GM10266 (cell line): ENCODE measurements around the gene SLC7A7.
"Not testable (repeated sequence)": the region's sequence is repeated elsewhere in the genome, so short reads cannot be mapped to it uniquely, and the experiment has no call there.

ENCODE experiments used
- DNase-seq: peaks from one replicate; pipeline ENCODE4 v3.0.0; 2012; ENCODE audit errors: extremely low spot score
- CTCF ChIP-seq: IDR thresholded peaks from 2 replicates; pipeline ENCODE4 v1.5.1; 2012; ENCODE audit warnings: mild to moderate bottlenecking, low read depth; ENCODE audit not compliant: control insufficient read depth, insufficient read depth; ENCODE audit errors: missing control alignments

The SLC7A7 gene

GRCh38 chr14:22814373-22814772, 862 bp downstream of the SLC7A7 start:
- DNase-seq: no peak

GRCh38 chr14:22813145-22813544, 2.1 kb downstream of the SLC7A7 start:
- TF ChIP-seq CTCF: no peak
- no peak for DNase-seq

More at GRCh38 chr14:22814373-22814772, 862 bp downstream of the SLC7A7 start:
- TF ChIP-seq CTCF: no peak

- TF ChIP-seq CTCF: no peak
- DNase-seq: no peak
Observed at GRCh38 chr14:22812744-22813143, 2.5 kb downstream of the SLC7A7 start.

GRCh38 chr14:22811722-22812121, 3.5 kb downstream of the SLC7A7 start:
- DNase-seq: no peak
- TF ChIP-seq CTCF: no peak

GRCh38 chr14:22808388-22809209, 6.6 kb downstream of the SLC7A7 start:
- TF ChIP-seq CTCF: no peak
- no peak for DNase-seq

- no peak for TF ChIP-seq CTCF
- DNase-seq: no peak
Observed at GRCh38 chr14:22807432-22808087, 7.7 kb downstream of the SLC7A7 start.

- not testable (repeated sequence) for DNase-seq
Observed at GRCh38 chr14:22805235-22805634, 10.0 kb downstream of the SLC7A7 start.

- no peak for DNase-seq
- TF ChIP-seq CTCF: no peak
Observed at GRCh38 chr14:22803687-22803974, 11.6 kb downstream of the SLC7A7 start.
